Measurements from ENCODE around the gene LYST. TPM values are rescaled to one million over a fixed set of nuclear protein-coding genes. Genes with fewer than 3 reads are reported as not detected.
A peak's percentile ranks its signal among the peaks of the same experiment; 100 is the strongest.

The LYST gene
- total and polyA plus RNA-seq, 2 of the 8 experiments (the other 6 are each of a cell fraction or from before 2014, with no cell fraction given): 0.29 to 0.58 TPM

DNA sequence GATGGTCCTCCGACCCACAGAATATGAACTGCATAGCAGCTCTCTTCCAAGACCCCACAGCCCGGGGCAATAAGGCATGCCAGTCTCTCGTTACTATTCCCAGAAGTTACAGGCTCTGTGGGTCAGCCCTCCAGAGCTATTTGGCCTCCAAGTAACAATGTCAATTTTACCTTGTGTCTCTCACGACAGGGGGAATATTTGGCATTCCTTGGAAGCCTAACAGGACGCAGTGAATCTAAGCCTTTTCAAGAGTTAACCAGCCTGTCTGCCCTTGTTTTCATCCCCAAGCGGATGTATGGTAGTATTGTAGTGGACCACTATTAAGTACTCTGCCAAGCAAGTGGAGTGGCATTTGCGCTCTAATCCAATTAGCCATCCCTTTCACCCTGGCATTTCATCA, 192.7 kb downstream of the LYST start (continued):
- TF ChIP-seq CBX8 (IDR thresholded peaks at IDR 0.05; ENCODE audit: borderline replicate concordance, low read depth, low read length): no peak
- TF ChIP-seq, protein P1, sequence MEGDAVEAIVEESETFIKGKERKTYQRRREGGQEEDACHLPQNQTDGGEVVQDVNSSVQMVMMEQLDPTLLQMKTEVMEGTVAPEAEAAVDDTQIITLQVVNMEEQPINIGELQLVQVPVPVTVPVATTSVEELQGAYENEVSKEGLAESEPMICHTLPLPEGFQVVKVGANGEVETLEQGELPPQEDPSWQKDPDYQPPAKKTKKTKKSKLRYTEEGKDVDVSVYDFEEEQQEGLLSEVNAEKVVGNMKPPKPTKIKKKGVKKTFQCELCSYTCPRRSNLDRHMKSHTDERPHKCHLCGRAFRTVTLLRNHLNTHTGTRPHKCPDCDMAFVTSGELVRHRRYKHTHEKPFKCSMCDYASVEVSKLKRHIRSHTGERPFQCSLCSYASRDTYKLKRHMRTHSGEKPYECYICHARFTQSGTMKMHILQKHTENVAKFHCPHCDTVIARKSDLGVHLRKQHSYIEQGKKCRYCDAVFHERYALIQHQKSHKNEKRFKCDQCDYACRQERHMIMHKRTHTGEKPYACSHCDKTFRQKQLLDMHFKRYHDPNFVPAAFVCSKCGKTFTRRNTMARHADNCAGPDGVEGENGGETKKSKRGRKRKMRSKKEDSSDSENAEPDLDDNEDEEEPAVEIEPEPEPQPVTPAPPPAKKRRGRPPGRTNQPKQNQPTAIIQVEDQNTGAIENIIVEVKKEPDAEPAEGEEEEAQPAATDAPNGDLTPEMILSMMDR (IDR thresholded peaks at IDR 0.05; ENCODE audit: control extremely low read depth in 1 of 3, insufficient read depth in 1 of 3, low read depth in 1 of 3, low read length in 3 of 3): no peak
- no peak for TF ChIP-seq BRCA1 (IDR thresholded peaks at IDR 0.05; ENCODE audit: low read depth, low read length)
- TF ChIP-seq POU5F1 (IDR thresholded peaks at IDR 0.05; ENCODE audit: low read depth, low read length): no peak
- TF ChIP-seq, protein P2, sequence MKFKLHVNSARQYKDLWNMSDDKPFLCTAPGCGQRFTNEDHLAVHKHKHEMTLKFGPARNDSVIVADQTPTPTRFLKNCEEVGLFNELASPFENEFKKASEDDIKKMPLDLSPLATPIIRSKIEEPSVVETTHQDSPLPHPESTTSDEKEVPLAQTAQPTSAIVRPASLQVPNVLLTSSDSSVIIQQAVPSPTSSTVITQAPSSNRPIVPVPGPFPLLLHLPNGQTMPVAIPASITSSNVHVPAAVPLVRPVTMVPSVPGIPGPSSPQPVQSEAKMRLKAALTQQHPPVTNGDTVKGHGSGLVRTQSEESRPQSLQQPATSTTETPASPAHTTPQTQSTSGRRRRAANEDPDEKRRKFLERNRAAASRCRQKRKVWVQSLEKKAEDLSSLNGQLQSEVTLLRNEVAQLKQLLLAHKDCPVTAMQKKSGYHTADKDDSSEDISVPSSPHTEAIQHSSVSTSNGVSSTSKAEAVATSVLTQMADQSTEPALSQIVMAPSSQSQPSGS (IDR thresholded peaks at IDR 0.05; ENCODE audit: low read length): no peak; the same call in 1 of the 2 replicates
- TF ChIP-seq BCL11A (IDR thresholded peaks at IDR 0.05; ENCODE audit: low read depth in 2 of 2, low read length in 2 of 2): peak in 1 of 2 experiments; percentile 7
- no peak for TF ChIP-seq MAFK (IDR thresholded peaks at IDR 0.05; ENCODE audit: low read depth, low read length)
- no peak for TF ChIP-seq RXRA (IDR thresholded peaks at IDR 0.05; ENCODE audit: insufficient read depth, low read depth, low read length)
- TF ChIP-seq HDAC2 (IDR thresholded peaks at IDR 0.05; ENCODE audit: borderline replicate concordance in 1 of 2, low read depth in 2 of 2, low read length in 2 of 2): no peak
- TF ChIP-seq TBP (IDR thresholded peaks at IDR 0.05; ENCODE audit: low read depth, low read length): no peak
- no peak for TF ChIP-seq GABPA (IDR thresholded peaks at IDR 0.05; ENCODE audit: borderline replicate concordance, insufficient read depth, low read length)
- no peak for TF ChIP-seq NANOG (IDR thresholded peaks at IDR 0.05; ENCODE audit: insufficient read depth, low read depth, low read length, poor library complexity, severe bottlenecking)
- no peak for TF ChIP-seq KDM4A (IDR thresholded peaks at IDR 0.05; ENCODE audit: low read depth, low read length, severe bottlenecking)
- 0 out of 3 replicates have a peak, but pooled peaks of 1 of the 2 experiments have one; percentile 36 for TF ChIP-seq EP300 (IDR thresholded peaks at IDR 0.05; ENCODE audit: borderline replicate concordance in 1 of 2, low read depth in 2 of 2, low read length in 2 of 2)
- TF ChIP-seq SUZ12 (IDR thresholded peaks at IDR 0.05; ENCODE audit: low read length): no peak

All from H1 (cell line).